Endothelial cell of umbilical vein (primary cell): ENCODE data around the gene CDK9. TPM values are rescaled to one million over a fixed set of nuclear protein-coding genes. Genes with fewer than 3 reads are reported as not detected.

ENCODE experiments used
- BruUV-seq: library from RNA; stranded (reverse); fragments of 400-500 nt; replicated peaks from 2 replicates; lab custom pipeline; 2021; lab: Mats Ljungman, UMichigan
- CTCF ChIA-PET: fragments of 300-600, 350-600 bp; sonication (Branson Sonifier 250); formaldehyde crosslinking; loops from one replicate; lab custom pipeline; 2021; ENCODE audit warnings: antibody characterized with exemption, inconsistent platforms; lab: Charles Lee
- POLR2A ChIA-PET: fragments of 300-600, 350-600 bp; sonication (Branson Sonifier 250); formaldehyde crosslinking; loops from one replicate; lab custom pipeline; 2021; ENCODE audit warnings: antibody characterized with exemption, inconsistent platforms; lab: Charles Lee
- DNase-seq: peaks from one replicate; pipeline ENCODE4 v3.0.0-alpha.2; 2011; ENCODE audit warnings: low read depth, low spot score
- FAIRE-seq: peaks from 2 replicates; lab custom pipeline; 2011; peaks lifted over from hg19 to GRCh38; lab: Jason Lieb, UNC
- H2AFZ ChIP-seq: 2 replicates; pipeline ENCODE4 v1.6.0; 2012; ENCODE audit warnings: low read depth, low read length, control low read depth, inconsistent platforms
- H3K27ac ChIP-seq: 2 replicates; pipeline ENCODE4 v1.5.1; 2011; ENCODE audit warnings: low read depth, mild to moderate bottlenecking, control low read depth, low read length, moderate library complexity; ENCODE audit not compliant: insufficient read depth
- H3K27me3 ChIP-seq, 2 experiments: 2 replicates each; pipeline versions ENCODE4 v1.6.0 to v1.6.1; 2011; ENCODE audit warnings: low read length in 2 of 2, mixed read lengths in 1 of 2; ENCODE audit not compliant: control insufficient read depth in 2 of 2, insufficient read depth in 2 of 2
- H3K36me3 ChIP-seq, 2 experiments: 2 replicates in 1 of 2; 3 replicates in 1 of 2; pipeline ENCODE4 v1.5.1; 2011; ENCODE audit warnings: low read length in 2 of 2, mild to moderate bottlenecking in 1 of 2, moderate library complexity in 1 of 2; ENCODE audit not compliant: control insufficient read depth in 2 of 2, insufficient read depth in 2 of 2; ENCODE audit errors: extremely low read depth in 1 of 2
- H3K4me1 ChIP-seq: 3 replicates; pipeline ENCODE4 v1.5.1; 2011; ENCODE audit warnings: mild to moderate bottlenecking, low read length; ENCODE audit not compliant: control insufficient read depth, insufficient read depth; ENCODE audit errors: extremely low read depth
- H3K4me2 ChIP-seq: 2 replicates; pipeline ENCODE4 v1.6.1; 2011; ENCODE audit warnings: low read length, control low read depth, mixed read lengths; ENCODE audit not compliant: insufficient read depth
- H3K4me3 ChIP-seq, 3 experiments: fragments of 200-600 bp in 1 of 3; sonication (generic), shearing (Covaris generic) in 1 of 3; replicated peaks in 1 of 3; 2 replicates each; pipeline ENCODE4 v1.5.1; 2011 to 2016; ENCODE audit warnings: control low read depth in 3 of 3, low read length in 3 of 3, mild to moderate bottlenecking in 2 of 3, inconsistent platforms in 1 of 3, low read depth in 1 of 3, moderate library complexity in 1 of 3; ENCODE audit not compliant: insufficient read depth in 1 of 3
- H3K79me2 ChIP-seq: 2 replicates; pipeline ENCODE4 v1.6.0; 2012; ENCODE audit warnings: low read length, inconsistent platforms; ENCODE audit not compliant: control insufficient read depth, insufficient read depth
- H3K9ac ChIP-seq: replicated peaks from 2 replicates; pipeline ENCODE3; 2011; ENCODE audit warnings: low read length, control low read depth; ENCODE audit not compliant: insufficient read depth; ENCODE audit errors: extremely low read depth
- H3K9me1 ChIP-seq: replicated peaks from 3 replicates; pipeline ENCODE4 v1.6.0; 2011; ENCODE audit warnings: mild to moderate bottlenecking, low read length; ENCODE audit not compliant: control insufficient read depth, insufficient read depth; ENCODE audit errors: extremely low read depth
- H3K9me3 ChIP-seq: replicated peaks from 2 replicates; pipeline ENCODE4 v1.5.1; 2012; ENCODE audit warnings: low read length, inconsistent platforms; ENCODE audit not compliant: control insufficient read depth, insufficient read depth
- H4K20me1 ChIP-seq: replicated peaks from 2 replicates; pipeline ENCODE3; 2011; ENCODE audit warnings: mild to moderate bottlenecking, low read length; ENCODE audit not compliant: control insufficient read depth, insufficient read depth; ENCODE audit errors: extremely low read depth
- EZH2 ChIP-seq: IDR thresholded peaks from 2 replicates; pipeline ENCODE4 v1.6.1; 2012; ENCODE audit warnings: borderline replicate concordance, low read depth, mild to moderate bottlenecking, moderate library complexity, low read length, inconsistent platforms; ENCODE audit not compliant: severe bottlenecking
- FOS ChIP-seq: IDR thresholded peaks from 2 replicates; pipeline ENCODE4 v1.6.1; 2011; ENCODE audit warnings: mild to moderate bottlenecking, low read length, moderate library complexity, borderline replicate concordance; ENCODE audit not compliant: insufficient read depth
- GATA2 ChIP-seq: IDR thresholded peaks from 2 replicates; pipeline ENCODE4 v1.7.0; 2011; ENCODE audit warnings: low read depth, mild to moderate bottlenecking, moderate library complexity, mixed read lengths, low read length; ENCODE audit not compliant: insufficient read length, insufficient read depth
- JUN ChIP-seq: IDR thresholded peaks from 2 replicates; pipeline ENCODE4 v1.6.1; 2011; ENCODE audit warnings: borderline replicate concordance, low read depth; ENCODE audit not compliant: insufficient read length, insufficient read depth
- MYC ChIP-seq: IDR thresholded peaks from one replicate; pipeline ENCODE4 v1.6.1; 2011; ENCODE audit warnings: mild to moderate bottlenecking, low read depth, low read length
- POLR2A ChIP-seq: IDR thresholded peaks from 2 replicates; pipeline ENCODE4 v1.6.1; 2012; ENCODE audit warnings: low read depth, mild to moderate bottlenecking, control low read depth, low read length
- POLR2AphosphoS5 ChIP-seq: IDR thresholded peaks from 2 replicates; pipeline ENCODE4 v1.6.1; 2012; ENCODE audit warnings: low read depth, mild to moderate bottlenecking, control low read depth, low read length, moderate library complexity; ENCODE audit not compliant: insufficient read depth
- dilution Hi-C: fragments of 300-500 bp; cut with MboI; formaldehyde crosslinking; loops from one replicate; pipeline ENCODE4 v1.15.0; 2019; ENCODE audit warnings: low sequenced_read_pairs; ENCODE audit not compliant: extremely low pct_ligation_motif_present
- intact Hi-C: fragments of 100-400 bp; cut with micrococcal nuclease; formaldehyde crosslinking; loops from one replicate; pipeline ENCODE4 v1.10.0; 2022
- polyA plus RNA-seq, 4 experiments: library from polyadenylated mRNA; depleted of rRNA in 3 of 4; stranded (reverse) in 3 of 4; unstranded in 1 of 4; fragments of >200 nt; gene quantifications; 2 replicates each; pipeline versions ENCODE4 v1.2.1 to v1.2.3, GENCODE V29; 2011 to 2012; ENCODE audit warnings: missing spikeins in 1 of 4
- total RNA-seq: library from RNA; stranded (reverse); gene quantifications from 2 replicates; pipeline ENCODE4 v1.2.3, GENCODE V29; 2021
- TF ChIP-seq, protein P1 (sequence below): IDR thresholded peaks from 2 replicates; pipeline ENCODE4 v1.6.1; 2011; ENCODE audit not compliant: insufficient read depth, insufficient read length
- TF ChIP-seq, protein P2 (sequence below), 2 donors: IDR thresholded peaks; 1 replicate in 1 of 2; 2 replicates in 1 of 2; pipeline ENCODE4 v1.5.1; 2011; ENCODE audit warnings: low read length in 2 of 2, mild to moderate bottlenecking in 2 of 2, moderate library complexity in 2 of 2, control low read depth in 1 of 2, inconsistent platforms in 1 of 2, low read depth in 1 of 2; ENCODE audit not compliant: insufficient read depth in 1 of 2; ENCODE audit errors: extremely low read depth in 1 of 2

Gene CDK9
- total and polyA plus RNA-seq, 2 donors (not counting 3 experiments of a cell fraction or from before 2014, with no cell fraction given), result 92.2 to 124 TPM

DNA sequence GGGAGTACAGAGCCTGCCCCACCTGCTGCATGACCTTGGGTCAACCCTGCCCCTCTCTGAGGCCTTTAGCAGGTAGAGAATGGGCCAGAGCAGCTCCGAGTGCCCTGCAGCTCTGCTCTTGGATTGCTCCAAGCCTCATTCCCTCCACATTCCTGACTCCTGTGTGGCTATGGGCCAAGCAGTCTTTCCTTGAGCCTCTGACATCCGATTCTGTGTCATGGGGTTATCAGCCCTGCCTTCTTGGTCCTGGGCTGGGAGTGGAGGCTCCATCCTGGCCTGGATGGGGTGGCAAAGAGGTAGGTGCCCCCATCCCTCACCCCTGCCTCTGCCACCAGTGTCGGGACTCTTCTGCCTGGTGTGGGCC lies 30.5 kb downstream of the CDK9 start:
- H3K4me2 ChIP-seq, result no peak overlapping the region
- no peaks in the 10 kb centered on the region for H3K9me1 ChIP-seq
- TF ChIP-seq POLR2AphosphoS5 (peak; percentile 13), JUN (no peak)
- TF ChIP-seq, protein P1, sequence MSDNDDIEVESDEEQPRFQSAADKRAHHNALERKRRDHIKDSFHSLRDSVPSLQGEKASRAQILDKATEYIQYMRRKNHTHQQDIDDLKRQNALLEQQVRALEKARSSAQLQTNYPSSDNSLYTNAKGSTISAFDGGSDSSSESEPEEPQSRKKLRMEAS, result no peak
- no peak overlapping the region for H2AFZ ChIP-seq
- no peak overlapping the region for H3K9ac ChIP-seq
- CTCF ChIA-PET, result interaction anchor here (8.4 kb wide), 1 partner anchor 53 kb away, joined by 76 read pairs; no protein-coding TSS in a partner anchor
- peaks cover 15% of the 10 kb centered on the region for H3K79me2 ChIP-seq
- no peaks in the 10 kb centered on the region for H3K27me3 ChIP-seq
- dilution Hi-C loops, result no loop called here
- peaks cover 10% of the 10 kb centered on the region for H3K4me1 ChIP-seq
- FAIRE-seq (peak; percentile 38), DNase-seq (no peak)
- peaks cover 33 to 65% of the 10 kb centered on the region in 2 experiments for H3K36me3 ChIP-seq
- no peak overlapping the region for H3K4me3 ChIP-seq
- no TSS peak for BruUV-seq
- no peaks in the 10 kb centered on the region for H3K9me3 ChIP-seq
- POLR2A ChIA-PET, result no interaction called here
- intact Hi-C loops, result loop anchor here (2.0 kb wide), 1 partner anchor 54 kb away; no protein-coding TSS in a partner anchor
- H4K20me1 ChIP-seq, result no peaks in the 10 kb centered on the region
- no peak overlapping the region for H3K27ac ChIP-seq

DNA sequence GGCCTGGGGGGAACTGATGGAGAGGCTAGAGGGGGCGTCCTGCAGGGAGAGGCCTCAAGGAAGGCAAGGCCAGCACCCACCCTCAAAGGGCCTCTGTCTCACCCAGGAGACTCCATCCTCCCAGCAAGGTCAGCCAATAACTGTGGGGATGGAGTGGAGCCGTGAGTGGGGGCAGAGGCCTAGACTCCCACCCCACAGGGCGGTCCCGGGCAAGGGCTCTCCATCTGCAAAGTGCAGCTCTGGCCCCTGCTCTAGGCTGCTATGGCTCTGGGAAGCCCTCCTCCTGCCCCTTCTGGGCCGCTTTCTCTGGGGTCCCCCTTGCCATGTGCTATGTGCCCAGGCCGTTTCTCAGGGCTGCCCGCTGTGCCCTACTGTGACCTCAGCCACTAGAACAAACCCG lies 30.9 kb downstream of the CDK9 start:
- peaks cover 33 to 65% of the 10 kb centered on the region in 2 experiments for H3K36me3 ChIP-seq
- H3K4me1 ChIP-seq, result peaks cover 10% of the 10 kb centered on the region
- dilution Hi-C loops, result no loop called here
- no peak overlapping the region for H3K4me2 ChIP-seq
- H3K27me3 ChIP-seq, result no peaks in the 10 kb centered on the region
- no peak overlapping the region for H3K9ac ChIP-seq
- no TSS peak for BruUV-seq
- no peaks in the 10 kb centered on the region for H4K20me1 ChIP-seq
- POLR2A ChIA-PET, result interaction anchor here (1.2 kb wide), 1 partner anchor 46 kb away, joined by 3 read pairs; no protein-coding TSS in a partner anchor
- no peak overlapping the region for H2AFZ ChIP-seq
- CTCF ChIA-PET, result interaction anchor here (1.2 to 8.4 kb wide), 5 partner anchors 11 to 104 kb away, joined by 4 to 76 read pairs (median 6); partner anchors contain the start of genes ENG and TOR2A
- H3K9me3 ChIP-seq, result no peaks in the 10 kb centered on the region
- no peak overlapping the region for H3K27ac ChIP-seq
- no peak overlapping the region for H3K4me3 ChIP-seq
- DNase-seq (no peak), FAIRE-seq (peak; percentile 8)
- intact Hi-C loops, result loop anchor here (2.0 kb wide), 1 partner anchor 54 kb away; no protein-coding TSS in a partner anchor
- no peaks in the 10 kb centered on the region for H3K9me1 ChIP-seq
- TF ChIP-seq JUN (no peak), POLR2AphosphoS5 (no peak), POLR2A (no peak), MYC (no peak), GATA2 (no peak), EZH2 (no peak), FOS (no peak)
- TF ChIP-seq, protein P2, sequence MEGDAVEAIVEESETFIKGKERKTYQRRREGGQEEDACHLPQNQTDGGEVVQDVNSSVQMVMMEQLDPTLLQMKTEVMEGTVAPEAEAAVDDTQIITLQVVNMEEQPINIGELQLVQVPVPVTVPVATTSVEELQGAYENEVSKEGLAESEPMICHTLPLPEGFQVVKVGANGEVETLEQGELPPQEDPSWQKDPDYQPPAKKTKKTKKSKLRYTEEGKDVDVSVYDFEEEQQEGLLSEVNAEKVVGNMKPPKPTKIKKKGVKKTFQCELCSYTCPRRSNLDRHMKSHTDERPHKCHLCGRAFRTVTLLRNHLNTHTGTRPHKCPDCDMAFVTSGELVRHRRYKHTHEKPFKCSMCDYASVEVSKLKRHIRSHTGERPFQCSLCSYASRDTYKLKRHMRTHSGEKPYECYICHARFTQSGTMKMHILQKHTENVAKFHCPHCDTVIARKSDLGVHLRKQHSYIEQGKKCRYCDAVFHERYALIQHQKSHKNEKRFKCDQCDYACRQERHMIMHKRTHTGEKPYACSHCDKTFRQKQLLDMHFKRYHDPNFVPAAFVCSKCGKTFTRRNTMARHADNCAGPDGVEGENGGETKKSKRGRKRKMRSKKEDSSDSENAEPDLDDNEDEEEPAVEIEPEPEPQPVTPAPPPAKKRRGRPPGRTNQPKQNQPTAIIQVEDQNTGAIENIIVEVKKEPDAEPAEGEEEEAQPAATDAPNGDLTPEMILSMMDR (IDR thresholded peaks at IDR 0.05; ENCODE audit: extremely low read depth in 1 of 2, insufficient read depth in 1 of 2, low read depth in 1 of 2, low read length in 2 of 2), result no peak
- TF ChIP-seq, protein P1, result no peak
- H3K79me2 ChIP-seq, result peaks cover 15% of the 10 kb centered on the region
